HG03095 (cell line): ENCODE results near the gene AMIGO3.
"Not testable (repeated sequence)": the region's sequence is repeated elsewhere in the genome, so short reads cannot be mapped to it uniquely, and the experiment has no call there.

Experiments
- ATAC-seq: cut with Tn5 transposase; IDR thresholded peaks from one replicate; pipeline ENCODE4 v1.9.1; 2021; ENCODE audit warnings: moderate library complexity; ENCODE audit not compliant: unreplicated experiment

AMIGO3 gene

GRCh38 chr3:49712631-49713317 lies 6.7 kb downstream of the AMIGO3 start:
- ATAC-seq, result no peak

GRCh38 chr3:49712166-49712565 lies 7.3 kb downstream of the AMIGO3 start:
- no peak for ATAC-seq

- ATAC-seq, result no peak
These were observed 8.0 kb downstream of the AMIGO3 start for GRCh38 chr3:49711489-49711888.

- ATAC-seq, result no peak
These were observed 9.6 kb downstream of the AMIGO3 start for GRCh38 chr3:49709852-49710251.

GRCh38 chr3:49707113-49707480 lies 12.4 kb downstream of the AMIGO3 start:
- no peak for ATAC-seq

- ATAC-seq, result no peak
These were observed 12.9 kb downstream of the AMIGO3 start for GRCh38 chr3:49706456-49707112.

GRCh38 chr3:49705390-49705960 lies 14.0 kb downstream of the AMIGO3 start:
- no peak for ATAC-seq

- no peak for ATAC-seq
These were observed 14.9 kb downstream of the AMIGO3 start for GRCh38 chr3:49704629-49705028.

GRCh38 chr3:49703956-49704355 lies 15.5 kb downstream of the AMIGO3 start:
- ATAC-seq, result no peak

GRCh38 chr3:49703443-49703927 lies 16.0 kb downstream of the AMIGO3 start:
- ATAC-seq, result peak; percentile 74

- ATAC-seq, result no peak
These were observed 16.8 kb downstream of the AMIGO3 start for GRCh38 chr3:49702672-49703071.

GRCh38 chr3:49701388-49702077 lies 18.0 kb downstream of the AMIGO3 start:
- ATAC-seq, result no peak

- ATAC-seq, result no peak
These were observed 18.9 kb downstream of the AMIGO3 start for GRCh38 chr3:49700453-49701128.

- ATAC-seq, result no peak
These were observed 19.5 kb downstream of the AMIGO3 start for GRCh38 chr3:49700014-49700413.

- no peak for ATAC-seq
These were observed 20.1 kb downstream of the AMIGO3 start for GRCh38 chr3:49699281-49699979.

- not testable (repeated sequence) for ATAC-seq
These were observed 24.0 kb downstream of the AMIGO3 start for GRCh38 chr3:49695350-49696015.

- not testable (repeated sequence) for ATAC-seq
These were observed 24.9 kb downstream of the AMIGO3 start for GRCh38 chr3:49694409-49695070.

- not testable (repeated sequence) for ATAC-seq
These were observed 28.0 kb downstream of the AMIGO3 start for GRCh38 chr3:49691481-49691880.

- not testable (repeated sequence) for ATAC-seq
These were observed 28.6 kb downstream of the AMIGO3 start for GRCh38 chr3:49690856-49691255.
